ENCODE results near the gene INPP4A. TPM values are rescaled to one million over a fixed set of nuclear protein-coding genes. Genes with fewer than 3 reads are reported as not detected.

The INPP4A gene
- total RNA-seq, 2 experiments from 2014 or later = 123 to 127 TPM

DNA sequence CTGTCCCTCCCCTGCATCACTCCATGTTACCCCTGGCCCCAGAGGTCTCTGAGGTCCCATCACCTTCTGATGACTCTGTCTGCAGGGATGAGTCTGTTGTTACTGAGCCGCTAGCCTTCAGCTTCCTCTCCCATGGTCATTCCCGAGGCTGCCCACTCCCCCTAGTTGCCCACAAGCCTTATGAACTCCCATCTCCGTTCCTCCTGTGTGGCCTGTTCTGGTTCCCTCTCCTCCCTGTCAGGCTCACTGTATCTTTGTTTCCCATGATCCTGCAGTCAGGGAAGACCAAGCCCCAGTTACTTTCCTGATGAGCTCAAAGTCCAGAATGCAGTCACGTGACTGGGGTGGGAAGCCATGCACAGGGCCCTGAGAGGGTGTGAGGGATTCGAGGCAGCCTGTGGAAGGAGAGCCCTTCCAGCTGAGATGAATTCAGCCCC lies 39.5 kb downstream of the INPP4A start:
- Mint-ChIP-seq H3K27ac (peak overlapping the region; percentile 75), H3K4me3 (peak overlapping the region; percentile 54), H3K9me3 (no peaks in the 10 kb centered on the region), H3K4me1 (peaks cover 99% of the 10 kb centered on the region), H3K27me3 (no peaks in the 10 kb centered on the region), H3K36me3 (ENCODE audit: low read depth) (peaks cover 38% of the 10 kb centered on the region)
- POLR2A ChIA-PET = interaction anchor here (0.8 to 16.5 kb wide), 7 partner anchors 9 to 40 kb away, joined by 3 to 500 read pairs (median 8); partner anchors contain the start of gene INPP4A
- no peak for DNase-seq
- CTCF ChIA-PET = interaction anchor here (1.1 to 1.3 kb wide), 2 partner anchors 8 to 18 kb away, joined by 3 read pairs; no protein-coding TSS in a partner anchor

GRCh38 chr2:98484652-98485452 lies 40.2 kb downstream of the INPP4A start:
- Mint-ChIP-seq H3K4me3 (peak overlapping the region; percentile 16), H3K27me3 (no peaks in the 10 kb centered on the region), H3K27ac (peak overlapping the region; percentile 75), H3K9me3 (no peaks in the 10 kb centered on the region), H3K36me3 (ENCODE audit: low read depth) (peaks cover 40% of the 10 kb centered on the region), H3K4me1 (peaks cover 98% of the 10 kb centered on the region)
- POLR2A ChIA-PET = interaction anchor here (1.0 to 16.5 kb wide), 6 partner anchors 10 to 40 kb away, joined by 3 to 500 read pairs (median 8); partner anchors contain the start of gene INPP4A
- no peak for DNase-seq
- CTCF ChIA-PET = interaction anchor here (1.1 to 1.4 kb wide), 3 partner anchors 9 to 38 kb away, joined by 3 read pairs; no protein-coding TSS in a partner anchor

DNA sequence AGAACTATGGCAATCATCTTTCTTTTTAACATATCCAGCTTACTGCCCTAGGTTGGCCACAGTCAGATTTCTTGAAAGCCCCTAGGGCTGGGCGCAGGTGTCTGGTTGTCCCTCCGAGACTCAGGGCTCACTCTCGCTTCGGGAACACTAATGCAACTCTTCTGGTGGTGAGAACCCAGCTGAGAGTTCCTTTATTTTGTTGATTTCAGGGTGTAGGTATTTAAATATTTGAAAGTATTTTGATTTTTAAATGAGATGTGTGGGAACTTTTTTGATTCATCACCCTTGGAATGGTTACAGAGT lies 40.7 kb downstream of the INPP4A start:
- ChIA-PET POLR2A (interaction anchor here (1.0 to 16.5 kb wide), 3 partner anchors 10 to 24 kb away, joined by 3 to 500 read pairs (median 17); no protein-coding TSS in a partner anchor), CTCF (interaction anchor here (1.3 to 1.4 kb wide), 2 partner anchors 9 to 39 kb away, joined by 3 read pairs; no protein-coding TSS in a partner anchor)
- Mint-ChIP-seq H3K27me3 (no peaks in the 10 kb centered on the region), H3K9me3 (no peaks in the 10 kb centered on the region), H3K36me3 (ENCODE audit: low read depth) (peaks cover 46% of the 10 kb centered on the region), H3K27ac (peak overlapping the region; percentile 75), H3K4me3 (no peak overlapping the region), H3K4me1 (peaks cover 98% of the 10 kb centered on the region)
- DNase-seq = no peak

- Mint-ChIP-seq H3K36me3 (ENCODE audit: low read depth) (peaks cover 53% of the 10 kb centered on the region), H3K9me3 (no peaks in the 10 kb centered on the region), H3K4me1 (peaks cover 91% of the 10 kb centered on the region), H3K27me3 (no peaks in the 10 kb centered on the region), H3K4me3 (no peak overlapping the region), H3K27ac (peak overlapping the region; percentile 12)
- ChIA-PET CTCF (interaction anchor here (0.7 to 3.4 kb wide), 9 partner anchors 16 to 86 kb away, joined by 3 to 18 read pairs (median 3); no protein-coding TSS in a partner anchor), POLR2A (interaction anchor here (0.9 to 16.5 kb wide), 2 partner anchors 10 to 25 kb away, joined by 3 to 500 read pairs; no protein-coding TSS in a partner anchor)
- DNase-seq = no peak
Measured at GRCh38 chr2:98486374-98486981, 41.8 kb downstream of the INPP4A start.

DNA sequence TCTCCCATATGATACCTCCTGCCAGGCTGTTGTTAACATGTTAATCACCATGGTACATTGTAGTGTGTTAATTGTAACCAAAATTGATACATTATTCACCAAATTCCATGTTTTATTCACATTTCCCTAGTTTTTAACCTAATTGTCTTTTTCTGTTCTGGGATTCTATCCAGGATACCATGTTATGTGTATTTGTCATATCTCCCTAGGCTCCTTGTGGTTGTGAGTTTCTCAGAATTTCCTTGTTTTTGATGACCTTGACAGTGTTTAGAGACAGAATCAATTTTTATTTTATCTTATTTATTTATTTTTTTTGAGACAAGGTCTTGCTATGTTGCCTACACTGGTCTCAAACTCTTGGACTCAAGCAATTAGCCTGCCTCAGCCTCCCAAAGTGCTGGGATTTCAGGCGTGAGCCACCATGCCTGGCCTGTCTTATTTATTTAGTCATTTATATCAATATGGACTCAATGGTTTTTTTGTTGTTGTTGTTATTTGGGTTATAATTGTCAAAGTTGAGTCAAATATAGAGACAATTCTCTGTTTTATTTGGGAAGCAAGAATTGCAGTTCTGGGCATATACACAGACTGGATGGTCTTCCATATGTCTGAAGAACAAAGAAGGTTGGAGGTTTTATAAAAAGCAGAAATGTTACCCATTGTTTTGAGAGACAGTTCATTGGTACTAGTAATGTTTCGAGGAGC lies 42.6 kb downstream of the INPP4A start:
- POLR2A ChIA-PET = interaction anchor here (0.6 to 16.5 kb wide), 6 partner anchors 8 to 40 kb away, joined by 3 to 500 read pairs (median 4); no protein-coding TSS in a partner anchor
- Mint-ChIP-seq H3K9me3 (peaks cover 1% of the 10 kb centered on the region), H3K4me1 (peaks cover 86% of the 10 kb centered on the region), H3K36me3 (ENCODE audit: low read depth) (peaks cover 56% of the 10 kb centered on the region), H3K4me3 (no peak overlapping the region), H3K27me3 (no peaks in the 10 kb centered on the region), H3K27ac (no peak overlapping the region)
- CTCF ChIA-PET = interaction anchor here (0.7 to 3.4 kb wide), 27 partner anchors 9 to 86 kb away, joined by 3 to 18 read pairs (median 3); no protein-coding TSS in a partner anchor
- DNase-seq = no peak

DNA sequence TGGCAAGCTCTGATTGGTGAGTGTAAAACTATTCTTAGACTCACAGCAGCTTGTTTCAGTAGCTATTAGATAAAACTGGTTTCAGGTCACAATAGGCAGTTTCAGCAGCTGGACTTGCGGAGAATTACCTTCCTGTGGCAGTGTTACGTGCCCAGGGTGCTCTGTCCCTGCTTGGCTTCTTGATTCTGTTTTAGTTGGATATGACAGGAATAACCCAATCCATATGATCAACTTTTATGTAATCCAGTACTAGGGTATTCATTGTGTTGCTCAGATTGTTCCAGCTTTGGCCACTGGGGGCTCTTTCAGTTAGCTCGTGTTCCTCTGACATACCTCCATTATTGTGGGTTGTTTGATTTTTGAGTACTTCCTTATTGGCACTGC lies 43.1 kb downstream of the INPP4A start:
- Mint-ChIP-seq H3K4me1 (peaks cover 83% of the 10 kb centered on the region), H3K27me3 (no peaks in the 10 kb centered on the region), H3K27ac (peak overlapping the region; percentile 27), H3K9me3 (peaks cover 3% of the 10 kb centered on the region), H3K36me3 (ENCODE audit: low read depth) (peaks cover 61% of the 10 kb centered on the region), H3K4me3 (no peak overlapping the region)
- POLR2A ChIA-PET = interaction anchor here (0.6 to 16.5 kb wide), 6 partner anchors 9 to 41 kb away, joined by 3 to 500 read pairs (median 4); no protein-coding TSS in a partner anchor
- CTCF ChIA-PET = interaction anchor here (0.7 to 3.4 kb wide), 24 partner anchors 10 to 82 kb away, joined by 3 to 18 read pairs (median 4); no protein-coding TSS in a partner anchor
- peak; percentile 49 for DNase-seq

GRCh38 chr2:98488252-98488651 lies 43.6 kb downstream of the INPP4A start:
- Mint-ChIP-seq H3K27ac (peak overlapping the region; percentile 27), H3K9me3 (peaks cover 3% of the 10 kb centered on the region), H3K27me3 (no peaks in the 10 kb centered on the region), H3K4me3 (no peak overlapping the region), H3K36me3 (ENCODE audit: low read depth) (peaks cover 62% of the 10 kb centered on the region), H3K4me1 (peaks cover 79% of the 10 kb centered on the region)
- CTCF ChIA-PET = interaction anchor here (0.7 to 3.4 kb wide), 20 partner anchors 10 to 81 kb away, joined by 3 to 18 read pairs (median 4); no protein-coding TSS in a partner anchor
- POLR2A ChIA-PET = interaction anchor here (1.1 to 16.5 kb wide), 4 partner anchors 19 to 42 kb away, joined by 3 to 500 read pairs (median 4); no protein-coding TSS in a partner anchor
- DNase-seq = no peak

GRCh38 chr2:98489486-98489885 lies 44.8 kb downstream of the INPP4A start:
- Mint-ChIP-seq H3K27me3 (no peaks in the 10 kb centered on the region), H3K4me3 (no peak overlapping the region), H3K36me3 (ENCODE audit: low read depth) (peaks cover 68% of the 10 kb centered on the region), H3K27ac (no peak overlapping the region), H3K4me1 (peaks cover 66% of the 10 kb centered on the region), H3K9me3 (peaks cover 4% of the 10 kb centered on the region)
- ChIA-PET POLR2A (interaction anchor here (0.7 to 16.5 kb wide), 2 partner anchors 28 to 44 kb away, joined by 3 to 500 read pairs; no protein-coding TSS in a partner anchor), CTCF (interaction anchor here (2.0 to 3.4 kb wide), 3 partner anchors 11 to 42 kb away, joined by 5 to 18 read pairs (median 13); no protein-coding TSS in a partner anchor)
- no peak for DNase-seq

GRCh38 chr2:98489971-98490962 lies 45.6 kb downstream of the INPP4A start:
- Mint-ChIP-seq H3K4me1 (peaks cover 58% of the 10 kb centered on the region), H3K9me3 (peaks cover 10% of the 10 kb centered on the region), H3K27ac (peak overlapping the region; percentile 21), H3K36me3 (ENCODE audit: low read depth) (peaks cover 68% of the 10 kb centered on the region), H3K27me3 (no peaks in the 10 kb centered on the region), H3K4me3 (no peak overlapping the region)
- ChIA-PET POLR2A (interaction anchor here (16.5 kb wide), 1 partner anchor 29 kb away, joined by 500 read pairs; no protein-coding TSS in a partner anchor), CTCF (no interaction called here)
- DNase-seq = no peak

DNA sequence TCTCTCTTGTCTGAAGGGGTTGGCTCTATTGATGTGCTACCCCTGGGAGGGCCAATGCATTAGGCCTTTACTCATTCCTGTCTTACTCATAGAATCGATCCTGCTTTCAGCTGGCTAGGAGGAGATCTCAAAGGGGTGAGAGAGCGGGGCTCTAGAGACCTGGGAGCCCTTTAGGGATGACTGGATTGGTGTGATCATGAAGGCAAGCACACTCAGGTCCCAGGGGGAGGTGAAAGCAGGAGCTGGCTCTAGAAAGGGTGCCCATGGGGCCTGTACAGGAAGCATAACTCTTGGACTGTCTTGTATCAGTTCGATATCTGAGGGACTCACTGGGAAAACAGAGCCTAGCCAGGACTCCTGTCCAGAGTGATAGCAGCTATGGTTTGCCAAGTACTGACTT lies 47.8 kb downstream of the INPP4A start:
- no peak overlapping the region for H3K27ac Mint-ChIP-seq
- peaks cover 25% of the 10 kb centered on the region for H3K9me3 Mint-ChIP-seq
- H3K4me1 Mint-ChIP-seq = peaks cover 43% of the 10 kb centered on the region
- ChIA-PET POLR2A (interaction anchor here (1.4 to 1.6 kb wide), 2 partner anchors 11 to 12 kb away, joined by 4 read pairs; no protein-coding TSS in a partner anchor), CTCF (no interaction called here)
- H3K27me3 Mint-ChIP-seq = no peaks in the 10 kb centered on the region
- DNase-seq = no peak
- H3K36me3 Mint-ChIP-seq (ENCODE audit: low read depth) = peaks cover 80% of the 10 kb centered on the region
- no peak overlapping the region for H3K4me3 Mint-ChIP-seq

DNA sequence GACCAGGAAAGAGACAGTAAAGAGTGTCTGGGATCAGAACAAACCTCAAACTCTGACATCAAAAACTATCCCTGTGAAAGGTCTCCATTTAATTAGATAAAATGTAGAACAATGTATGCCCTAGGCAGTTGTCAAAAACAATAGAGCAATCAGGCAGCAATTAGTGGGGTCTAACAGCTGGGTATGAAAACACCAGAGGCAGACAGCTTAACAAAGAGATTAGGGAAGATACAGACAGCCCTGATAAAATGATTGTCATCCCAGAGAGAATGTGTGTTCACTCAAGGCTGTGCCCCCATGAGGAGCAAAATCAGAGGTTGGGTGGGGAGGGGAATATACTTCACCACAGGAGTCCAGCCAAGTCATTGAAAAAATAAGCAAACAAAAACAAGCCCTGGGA lies 50.0 kb downstream of the INPP4A start:
- POLR2A ChIA-PET = interaction anchor here (1.3 to 2.2 kb wide), 3 partner anchors 10 to 30 kb away, joined by 4 to 8 read pairs (median 5); no protein-coding TSS in a partner anchor
- H3K36me3 Mint-ChIP-seq (ENCODE audit: low read depth) = peaks cover 91% of the 10 kb centered on the region
- DNase-seq = no peak
- CTCF ChIA-PET = no interaction called here
- H3K4me1 Mint-ChIP-seq = peaks cover 23% of the 10 kb centered on the region
- no peak overlapping the region for H3K4me3 Mint-ChIP-seq
- no peaks in the 10 kb centered on the region for H3K27me3 Mint-ChIP-seq
- H3K27ac Mint-ChIP-seq = no peak overlapping the region
- peaks cover 27% of the 10 kb centered on the region for H3K9me3 Mint-ChIP-seq
